ENCODE measurements around the gene CIITA.

Gene CIITA

DNA sequence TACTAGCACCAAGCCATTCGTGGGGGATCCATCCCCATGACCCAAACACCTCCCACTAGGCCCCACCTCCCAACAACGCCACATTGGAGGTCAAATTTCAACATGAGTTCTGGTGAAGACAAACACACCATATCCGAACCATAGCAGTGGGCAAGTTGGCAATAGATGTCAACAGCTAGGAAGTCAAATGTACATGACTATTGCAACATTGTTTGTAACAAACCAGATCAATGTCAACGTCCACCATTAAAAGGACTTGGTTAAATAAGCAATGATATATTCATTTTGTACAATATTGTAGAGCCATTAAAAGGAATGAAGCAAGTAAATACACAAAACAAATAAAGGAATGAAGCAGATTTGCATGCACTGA, 26.5 kb upstream of the CIITA start:
- DNase-seq = no peak

GRCh38 chr16:10851512-10851911, 25.5 kb upstream of the CIITA start:
- no peak for DNase-seq

GRCh38 chr16:10852286-10852685, 24.7 kb upstream of the CIITA start:
- DNase-seq = no peak

DNA sequence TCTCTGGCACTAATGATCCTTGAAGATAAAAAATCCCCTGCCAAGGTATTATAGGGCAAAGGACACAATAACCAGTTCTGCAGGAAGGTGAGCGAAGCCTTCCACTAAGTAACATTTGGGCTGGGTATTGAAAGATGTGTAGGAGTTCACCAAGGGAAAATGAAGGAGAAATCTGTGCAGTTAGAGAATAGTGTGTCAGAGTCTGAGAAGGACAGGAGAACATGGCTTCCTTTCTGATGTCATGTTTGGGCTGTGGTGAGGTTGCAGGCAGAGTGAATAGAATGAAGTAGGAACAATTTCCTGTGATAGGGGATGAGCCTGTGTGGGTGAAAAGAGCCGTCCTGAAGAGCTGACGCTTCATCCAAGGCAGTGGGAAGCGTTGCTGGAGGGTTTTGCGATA, 24.1 kb upstream of the CIITA start:
- no peak for DNase-seq

DNA sequence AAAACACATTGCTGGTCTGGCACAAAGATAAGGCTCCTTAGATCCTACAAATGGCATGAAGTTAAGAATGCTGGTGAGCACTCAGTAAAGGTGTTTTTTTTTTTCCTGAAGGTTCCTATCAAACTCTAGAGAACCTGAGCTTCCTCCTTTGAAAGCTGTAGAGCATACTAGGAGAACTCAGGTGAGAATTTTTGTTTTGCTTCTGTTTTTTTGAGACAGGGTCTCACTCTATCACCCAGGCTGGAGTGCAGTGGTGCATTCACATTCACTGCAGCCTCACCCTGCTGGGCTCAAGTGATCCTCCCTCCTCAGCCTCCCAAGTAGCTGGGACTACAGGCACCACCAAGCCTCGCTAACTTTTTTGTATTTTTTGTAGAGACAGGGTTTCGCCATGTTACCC, 21.0 kb upstream of the CIITA start:
- no peak for DNase-seq

DNA sequence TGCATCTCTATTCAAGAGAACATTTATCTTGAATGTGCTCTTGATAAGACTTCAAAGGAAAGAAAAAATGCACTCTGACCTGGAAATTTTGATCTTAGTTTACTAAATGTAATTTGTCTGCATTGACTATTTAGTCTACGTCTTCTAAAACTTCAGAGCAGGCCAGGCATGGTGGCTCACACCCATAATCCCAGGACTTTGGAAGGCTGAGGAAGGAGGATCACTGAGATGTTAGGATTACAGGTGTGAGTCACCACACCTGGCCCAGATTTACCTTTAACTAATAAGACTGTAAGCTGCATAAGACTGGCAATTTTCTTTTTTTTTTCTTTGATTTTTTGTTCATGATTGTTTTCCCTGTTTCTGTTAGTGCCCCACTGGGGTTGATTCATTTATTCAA, 18.8 kb upstream of the CIITA start:
- DNase-seq = no peak

GRCh38 chr16:10859020-10859419, 18.0 kb upstream of the CIITA start:
- DNase-seq = no peak

GRCh38 chr16:10859658-10860057, 17.3 kb upstream of the CIITA start:
- DNase-seq = no peak

DNA sequence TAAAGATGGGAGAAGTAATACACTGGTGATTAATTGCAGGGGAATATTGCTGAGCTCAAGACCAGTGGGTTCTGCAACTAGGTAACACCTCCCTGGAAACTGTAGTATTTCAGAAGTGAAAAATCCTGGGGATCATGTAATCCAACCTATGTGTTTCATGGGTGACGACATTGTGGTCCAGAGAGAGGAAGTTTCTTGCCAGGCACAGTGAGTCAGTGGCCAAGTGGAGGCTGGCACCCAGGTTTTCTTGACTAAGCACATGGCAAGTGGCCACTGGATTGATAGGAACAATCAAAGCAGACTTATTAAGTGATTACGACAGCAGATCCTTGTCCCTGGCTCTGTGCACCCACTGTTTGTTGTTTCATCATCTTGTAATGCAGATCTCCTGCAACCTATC, 14.6 kb upstream of the CIITA start:
- DNase-seq = no peak

- DNase-seq = no peak
Observed at GRCh38 chr16:10865991-10866966, 10.7 kb upstream of the CIITA start.

- DNase-seq = no peak
Observed at GRCh38 chr16:10867199-10867598, 9.8 kb upstream of the CIITA start.

GRCh38 chr16:10868104-10868595, 8.9 kb upstream of the CIITA start:
- DNase-seq = no peak

- DNase-seq = no peak
Observed at GRCh38 chr16:10868596-10869469, 8.2 kb upstream of the CIITA start.

- peak; percentile 45 for DNase-seq
Observed at GRCh38 chr16:10870137-10870776, 6.7 kb upstream of the CIITA start.

GRCh38 chr16:10870808-10871156, 6.2 kb upstream of the CIITA start:
- DNase-seq = no peak

DNA sequence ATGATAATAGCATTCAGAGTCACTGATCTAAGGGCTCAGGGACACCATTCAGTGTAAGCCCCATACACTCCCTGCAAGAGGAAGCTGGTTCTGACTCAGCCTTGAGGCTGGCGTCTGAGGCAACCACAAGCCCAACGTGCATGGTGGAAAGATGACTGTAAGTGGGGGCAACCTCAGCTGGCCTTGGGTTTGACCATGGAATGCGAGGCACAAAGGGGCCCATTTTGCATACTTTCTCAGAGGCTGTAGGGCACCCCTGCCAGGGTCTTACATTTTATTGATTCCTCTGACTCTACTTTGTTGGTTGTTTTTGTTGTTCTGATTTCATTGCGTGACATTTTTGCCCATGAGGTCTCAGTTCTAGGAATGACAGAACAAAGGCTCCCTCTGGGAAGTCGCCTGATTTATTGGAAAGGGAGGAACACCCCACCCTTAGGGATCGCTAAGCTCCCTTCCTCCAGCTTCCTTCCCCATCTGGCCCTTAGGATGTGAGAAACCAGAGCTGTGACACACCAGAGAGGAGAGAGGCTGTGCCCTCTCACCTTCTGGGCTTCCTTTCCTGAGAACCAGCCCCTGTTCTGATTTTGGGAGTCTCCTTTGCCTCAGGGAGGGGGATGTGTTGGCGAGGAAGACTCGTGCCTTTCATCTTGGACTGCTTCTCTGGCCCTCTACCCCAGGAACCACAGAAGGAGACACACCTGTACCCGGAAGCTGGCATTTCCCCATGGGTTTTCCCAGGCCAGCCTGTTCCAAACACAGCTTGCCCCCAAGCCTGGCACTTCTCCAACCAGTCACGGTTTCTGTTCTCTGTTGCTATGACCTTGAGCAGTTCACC, 5.6 kb upstream of the CIITA start:
- DNase-seq = peak; percentile 83

GRCh38 chr16:10876315-10876714, 687 bp upstream of the CIITA start:
- no peak for DNase-seq

DNA sequence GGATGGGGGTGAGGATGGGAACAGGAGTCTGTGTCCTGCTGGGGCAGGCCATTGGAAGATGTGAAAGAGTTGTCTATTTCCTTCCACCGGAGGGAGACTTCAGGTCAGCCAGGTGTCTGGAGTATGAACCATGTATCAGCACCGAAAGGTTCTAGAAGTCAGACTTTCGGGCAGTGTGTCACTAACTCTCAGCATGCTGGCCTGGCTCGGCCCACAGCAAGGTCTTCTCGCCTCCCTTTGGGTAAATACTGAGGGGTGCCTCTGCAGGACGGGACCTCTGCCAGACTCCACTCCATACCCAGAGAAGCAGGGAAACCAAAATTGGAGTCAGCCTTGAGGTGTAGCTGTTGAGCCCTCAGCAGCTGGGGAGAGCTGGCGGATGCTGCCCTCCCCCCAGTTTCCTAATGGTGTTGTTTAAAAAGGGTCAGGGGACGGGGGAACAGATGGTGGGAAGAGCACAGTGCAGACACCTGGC, 507 bp downstream of the CIITA start:
- no peak for DNase-seq

- no peak for DNase-seq
Observed at GRCh38 chr16:10878328-10878643, 1.3 kb downstream of the CIITA start.

- peak; percentile 53 for DNase-seq
Observed at GRCh38 chr16:10878644-10879501, 1.9 kb downstream of the CIITA start.

Measured in stimulated activated CD8-positive, alpha-beta memory T cell treated with anti-CD3 and anti-CD28 coated beads, Interleukin-4, amount 100 ng/mL, for 48 hours (primary cell).